Activated T-cell treated with anti-CD3 and anti-CD28 coated beads, Interleukin-2, amount 50 U/mL, for 24 hours (primary cell): ENCODE data around the gene PRX.
"Not testable (repeated sequence)": the region's sequence is repeated elsewhere in the genome, so short reads cannot be mapped to it uniquely, and the experiment has no call there.

Experiments
- DNase-seq: peaks from one replicate; pipeline ENCODE4 v3.0.0-alpha.2; 2020
- H3K27ac Mint-ChIP-seq: 2 replicates; pipeline ENCODE4 v1.8.0; 2020; ENCODE audit warnings: mild to moderate bottlenecking, mixed read lengths
- H3K27me3 Mint-ChIP-seq: 2 replicates; pipeline ENCODE4 v1.8.0; 2020; ENCODE audit warnings: mixed read lengths
- H3K36me3 Mint-ChIP-seq: 2 replicates; pipeline ENCODE4 v1.8.0; 2020; ENCODE audit warnings: low read depth, mixed read lengths
- H3K4me1 Mint-ChIP-seq: 2 replicates; pipeline ENCODE4 v1.8.0; 2020; ENCODE audit warnings: low read depth, mixed read lengths
- H3K4me3 Mint-ChIP-seq: 2 replicates; pipeline ENCODE4 v1.8.0; 2020; ENCODE audit warnings: mild to moderate bottlenecking, moderate library complexity, mixed read lengths
- H3K9me3 Mint-ChIP-seq: 2 replicates; pipeline ENCODE4 v1.8.0; 2020; ENCODE audit warnings: mixed read lengths

The PRX gene

GRCh38 chr19:40413291-40413845 is at the start of gene PRX:
PRX (minus strand) TSS chr19:40413378; CDS start chr19:40407932, 5,446 bp downstream.
- no peaks in the 10 kb centered on the region for H3K9me3 Mint-ChIP-seq
- no peak within 1 kb of the TSS for H3K4me3 Mint-ChIP-seq
- no peaks in the 10 kb centered on the region for H3K36me3 Mint-ChIP-seq
- H3K4me1 Mint-ChIP-seq, result peaks cover 19% of the 10 kb centered on the region
- no peak for DNase-seq
- no peaks in the 10 kb centered on the region for H3K27me3 Mint-ChIP-seq
- H3K27ac Mint-ChIP-seq, result no peak within 1 kb of the TSS

- H3K27ac Mint-ChIP-seq, result no peak overlapping the region
- H3K27me3 Mint-ChIP-seq, result peaks cover 6% of the 10 kb centered on the region
- H3K4me3 Mint-ChIP-seq, result no peak overlapping the region
- DNase-seq, result no peak
- H3K36me3 Mint-ChIP-seq, result peaks cover 3% of the 10 kb centered on the region
- no peaks in the 10 kb centered on the region for H3K9me3 Mint-ChIP-seq
- peaks cover 30% of the 10 kb centered on the region for H3K4me1 Mint-ChIP-seq
These were observed 48.6 kb upstream of the PRX start for GRCh38 chr19:40461669-40462221.

- no peaks in the 10 kb centered on the region for H3K27me3 Mint-ChIP-seq
- H3K4me3 Mint-ChIP-seq, result no peak overlapping the region
- DNase-seq, result no peak
- H3K9me3 Mint-ChIP-seq, result no peaks in the 10 kb centered on the region
- no peak overlapping the region for H3K27ac Mint-ChIP-seq
- H3K36me3 Mint-ChIP-seq, result no peaks in the 10 kb centered on the region
- H3K4me1 Mint-ChIP-seq, result peaks cover 16% of the 10 kb centered on the region
These were observed 47.0 kb upstream of the PRX start for GRCh38 chr19:40460185-40460584.

GRCh38 chr19:40458597-40458974 is 45.4 kb upstream of the PRX start:
- H3K9me3 Mint-ChIP-seq, result no peaks in the 10 kb centered on the region
- no peaks in the 10 kb centered on the region for H3K36me3 Mint-ChIP-seq
- H3K4me3 Mint-ChIP-seq, result no peak overlapping the region
- peaks cover 5% of the 10 kb centered on the region for H3K4me1 Mint-ChIP-seq
- no peak overlapping the region for H3K27ac Mint-ChIP-seq
- H3K27me3 Mint-ChIP-seq, result no peaks in the 10 kb centered on the region
- no peak for DNase-seq

GRCh38 chr19:40457953-40458596 is 44.9 kb upstream of the PRX start:
- Mint-ChIP-seq H3K4me3 (no peak overlapping the region), H3K36me3 (no peaks in the 10 kb centered on the region), H3K27me3 (no peaks in the 10 kb centered on the region), H3K27ac (no peak overlapping the region), H3K9me3 (no peaks in the 10 kb centered on the region), H3K4me1 (peaks cover 3% of the 10 kb centered on the region)
- DNase-seq, result no peak

GRCh38 chr19:40457048-40457447 is 43.9 kb upstream of the PRX start:
- H3K4me3 Mint-ChIP-seq, result no peak overlapping the region
- no peaks in the 10 kb centered on the region for H3K9me3 Mint-ChIP-seq
- H3K36me3 Mint-ChIP-seq, result no peaks in the 10 kb centered on the region
- no peaks in the 10 kb centered on the region for H3K4me1 Mint-ChIP-seq
- DNase-seq, result no peak
- no peak overlapping the region for H3K27ac Mint-ChIP-seq
- H3K27me3 Mint-ChIP-seq, result no peaks in the 10 kb centered on the region

- not testable (repeated sequence) for H3K9me3 Mint-ChIP-seq, DNase-seq, H3K4me1 Mint-ChIP-seq, H3K4me3 Mint-ChIP-seq, H3K36me3 Mint-ChIP-seq, H3K27me3 Mint-ChIP-seq, H3K27ac Mint-ChIP-seq
These were observed 40.8 kb upstream of the PRX start for GRCh38 chr19:40453943-40454342.

GRCh38 chr19:40453151-40453735 is 40.1 kb upstream of the PRX start:
- H3K4me1 Mint-ChIP-seq, result no peaks in the 10 kb centered on the region
- H3K27ac Mint-ChIP-seq, result no peak overlapping the region
- DNase-seq, result no peak
- H3K4me3 Mint-ChIP-seq, result no peak overlapping the region
- H3K9me3 Mint-ChIP-seq, result no peaks in the 10 kb centered on the region
- H3K36me3 Mint-ChIP-seq, result peaks cover 3% of the 10 kb centered on the region
- no peaks in the 10 kb centered on the region for H3K27me3 Mint-ChIP-seq

GRCh38 chr19:40452016-40452415 is 38.8 kb upstream of the PRX start:
- Mint-ChIP-seq H3K4me3 (no peak overlapping the region), H3K27ac (no peak overlapping the region), H3K9me3 (no peaks in the 10 kb centered on the region), H3K36me3 (peaks cover 3% of the 10 kb centered on the region), H3K4me1 (no peaks in the 10 kb centered on the region), H3K27me3 (no peaks in the 10 kb centered on the region)
- DNase-seq, result no peak

GRCh38 chr19:40450664-40451063 is 37.5 kb upstream of the PRX start:
- no peak overlapping the region for H3K27ac Mint-ChIP-seq
- no peak for DNase-seq
- no peaks in the 10 kb centered on the region for H3K9me3 Mint-ChIP-seq
- H3K4me1 Mint-ChIP-seq, result no peaks in the 10 kb centered on the region
- no peaks in the 10 kb centered on the region for H3K27me3 Mint-ChIP-seq
- peaks cover 3% of the 10 kb centered on the region for H3K36me3 Mint-ChIP-seq
- H3K4me3 Mint-ChIP-seq, result no peak overlapping the region

GRCh38 chr19:40449506-40449905 is 36.3 kb upstream of the PRX start:
- peaks cover 3% of the 10 kb centered on the region for H3K36me3 Mint-ChIP-seq
- H3K9me3 Mint-ChIP-seq, result no peaks in the 10 kb centered on the region
- DNase-seq, result no peak
- no peaks in the 10 kb centered on the region for H3K27me3 Mint-ChIP-seq
- no peak overlapping the region for H3K4me3 Mint-ChIP-seq
- H3K4me1 Mint-ChIP-seq, result peaks cover 4% of the 10 kb centered on the region
- no peak overlapping the region for H3K27ac Mint-ChIP-seq

- Mint-ChIP-seq H3K9me3 (no peaks in the 10 kb centered on the region), H3K36me3 (peaks cover 20% of the 10 kb centered on the region), H3K27ac (no peak overlapping the region), H3K4me3 (no peak overlapping the region), H3K4me1 (peaks cover 17% of the 10 kb centered on the region), H3K27me3 (no peaks in the 10 kb centered on the region)
- no peak for DNase-seq
These were observed 33.1 kb upstream of the PRX start for GRCh38 chr19:40446263-40446784.

- H3K4me3 Mint-ChIP-seq, result peak overlapping the region; percentile 41
These were observed 32.6 kb upstream of the PRX start for GRCh38 chr19:40445780-40446262.

GRCh38 chr19:40444825-40445312 is 31.7 kb upstream of the PRX start:
- Mint-ChIP-seq H3K27ac (peak overlapping the region; percentile 98), H3K4me1 (peaks cover 25% of the 10 kb centered on the region), H3K4me3 (peak overlapping the region; percentile 95), H3K27me3 (no peaks in the 10 kb centered on the region), H3K9me3 (no peaks in the 10 kb centered on the region), H3K36me3 (peaks cover 30% of the 10 kb centered on the region)
- DNase-seq, result no peak

More at GRCh38 chr19:40445780-40446262, 32.6 kb upstream of the PRX start:
- no peak for DNase-seq
- H3K27me3 Mint-ChIP-seq, result no peaks in the 10 kb centered on the region
- H3K9me3 Mint-ChIP-seq, result no peaks in the 10 kb centered on the region
- peaks cover 19% of the 10 kb centered on the region for H3K4me1 Mint-ChIP-seq
- H3K36me3 Mint-ChIP-seq, result peaks cover 25% of the 10 kb centered on the region
- peak overlapping the region; percentile 37 for H3K27ac Mint-ChIP-seq
